NCI-H146 treated with DMSO at 0.1 percent for 48 hours (cell line): ENCODE measurements around the gene ITGB5.

Experiments
- DNase-seq: peaks from one replicate; lab custom pipeline; 2025; ENCODE audit not compliant: unreplicated experiment; lab: John Stamatoyannopoulos, UW

Gene ITGB5

DNA sequence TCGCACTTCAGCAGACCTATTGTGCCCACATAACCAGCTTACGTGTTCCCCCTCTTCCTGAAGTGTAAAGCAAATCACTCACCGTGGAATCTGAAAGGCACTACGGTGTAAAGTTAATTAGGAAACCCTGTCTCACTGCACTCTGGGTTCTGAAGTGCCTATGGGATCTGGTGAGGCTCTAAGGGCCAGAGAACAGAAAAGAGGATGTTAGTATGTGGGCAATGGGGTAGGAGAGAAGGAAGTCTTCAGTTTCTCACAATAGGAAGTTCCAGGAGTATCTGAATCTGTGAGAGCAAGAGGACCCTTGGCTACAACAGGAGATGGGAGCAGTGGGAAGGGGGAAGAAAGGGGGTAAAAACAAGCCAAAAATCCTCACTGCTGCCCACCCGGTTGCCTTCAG lies 71.4 kb downstream of the ITGB5 start:
- DNase-seq, result no peak

DNA sequence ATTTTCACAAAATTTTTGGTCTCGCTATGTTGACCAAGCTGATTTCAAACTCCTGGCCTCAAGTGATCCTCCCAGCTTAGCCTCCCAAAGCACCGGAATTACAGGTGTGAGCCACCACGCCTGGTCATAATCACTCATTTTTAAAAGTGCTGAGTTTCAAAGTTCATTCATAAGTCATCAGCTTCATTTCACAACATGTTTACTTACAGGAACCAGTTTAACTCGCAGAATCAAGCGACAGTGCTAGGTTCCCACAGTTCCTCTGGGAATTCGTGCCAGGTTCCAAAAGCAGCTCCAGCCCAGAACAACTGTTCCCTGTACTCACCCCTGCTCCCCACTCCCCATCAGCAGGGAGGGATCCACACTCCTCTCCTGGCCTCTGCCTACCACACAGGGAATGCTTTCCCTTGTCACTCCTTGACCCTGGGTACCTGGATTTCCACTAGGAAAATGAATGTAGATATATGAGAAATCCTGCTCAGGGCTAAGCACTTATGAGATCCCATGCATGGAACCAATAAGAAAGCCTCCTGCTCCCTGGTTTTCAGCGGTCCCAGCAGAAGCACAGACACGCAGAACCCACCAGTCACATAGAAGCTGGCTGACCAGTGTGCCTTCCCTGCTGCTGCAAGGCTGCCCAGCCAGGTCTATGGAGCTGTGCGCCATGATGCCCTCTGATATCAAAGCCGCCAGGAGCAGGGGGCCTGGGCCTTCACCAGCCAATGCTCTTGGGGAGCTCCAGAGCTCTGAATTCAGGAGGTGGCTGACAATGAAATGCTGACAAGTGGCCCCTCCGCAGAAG lies 72.3 kb downstream of the ITGB5 start:
- DNase-seq, result no peak

DNA sequence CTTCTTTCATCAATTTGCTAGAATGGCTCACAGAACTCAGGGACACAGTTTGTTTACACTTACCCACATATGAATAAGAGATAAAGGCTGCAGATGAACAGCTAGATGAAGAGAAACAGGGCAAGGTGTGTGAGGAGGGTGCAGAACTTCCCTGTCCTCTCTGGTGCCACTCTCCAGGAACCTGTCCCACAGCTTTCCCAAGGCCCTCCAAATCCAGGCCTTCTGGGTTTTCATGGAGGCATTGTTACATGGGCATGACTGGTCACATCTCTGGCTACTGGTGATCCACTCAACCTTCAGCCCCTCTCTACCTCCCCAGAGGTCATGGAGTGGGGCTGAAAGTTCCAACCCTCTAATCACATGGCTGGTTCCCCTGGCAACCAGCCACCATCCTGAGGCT lies 73.6 kb downstream of the ITGB5 start:
- DNase-seq, result no peak

DNA sequence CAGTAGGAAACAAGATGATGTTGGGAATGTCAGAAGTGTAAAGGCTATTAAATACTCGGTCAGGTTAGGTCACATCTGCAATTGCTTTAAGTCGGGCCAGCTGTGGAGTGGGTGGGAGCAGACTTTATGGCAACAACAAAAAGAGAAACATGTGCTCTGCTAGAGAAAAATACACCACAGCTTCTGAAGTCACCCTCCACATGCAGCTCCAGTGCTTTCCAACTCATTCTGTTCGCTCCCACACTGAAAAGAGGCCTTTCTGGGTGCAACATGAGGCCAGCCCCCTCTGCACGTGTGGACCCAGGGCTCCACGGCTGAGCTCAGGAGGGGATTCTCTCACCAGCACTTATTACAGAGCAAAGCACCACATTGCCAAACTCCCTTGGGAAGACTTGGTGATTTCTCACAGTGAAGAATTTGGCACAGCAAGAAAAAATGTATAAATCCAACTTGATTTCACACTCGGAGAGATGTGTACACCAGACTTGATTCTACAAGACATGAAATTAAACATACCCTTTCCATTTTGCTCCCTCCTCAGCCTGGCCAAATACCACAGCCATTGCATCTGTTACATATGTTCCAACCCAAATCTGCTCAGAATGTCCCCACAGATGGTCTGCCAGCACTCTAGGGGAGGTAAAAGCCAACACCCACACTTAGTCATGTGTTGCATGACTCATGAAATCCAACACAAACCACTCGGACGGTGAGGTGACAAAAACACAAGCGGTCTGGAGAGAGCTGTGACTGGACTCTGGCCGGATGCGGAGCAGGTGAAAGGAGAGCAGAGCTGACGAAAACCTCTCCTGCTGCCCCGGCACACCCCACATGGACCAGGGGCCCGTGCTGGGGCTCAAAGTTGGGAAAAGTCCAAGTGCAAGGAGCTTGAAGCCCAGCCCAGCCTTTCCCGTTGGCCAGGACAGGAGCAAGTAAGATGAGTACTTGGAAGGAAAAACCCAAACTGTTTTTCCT lies 74.6 kb downstream of the ITGB5 start:
- no peak for DNase-seq

DNA sequence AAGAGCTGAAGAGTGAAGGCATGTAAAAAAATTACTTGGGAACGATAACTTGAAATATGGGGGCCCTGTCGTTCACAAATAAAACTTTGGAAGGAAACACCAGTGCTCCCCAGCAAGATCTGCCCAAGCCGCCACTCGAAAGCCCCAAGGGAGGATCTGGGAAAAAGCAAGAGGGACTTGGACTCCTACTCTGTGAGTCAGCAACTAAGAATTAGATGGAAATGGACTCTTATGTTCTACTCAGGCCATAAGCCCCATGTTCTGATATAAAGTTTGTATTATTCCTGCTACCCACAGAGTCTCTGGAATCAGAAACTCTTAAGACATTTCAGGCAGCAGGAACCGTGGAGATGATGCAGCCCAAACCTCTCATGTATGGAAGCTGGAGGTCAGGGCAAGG lies 75.7 kb downstream of the ITGB5 start:
- DNase-seq, result no peak

DNA sequence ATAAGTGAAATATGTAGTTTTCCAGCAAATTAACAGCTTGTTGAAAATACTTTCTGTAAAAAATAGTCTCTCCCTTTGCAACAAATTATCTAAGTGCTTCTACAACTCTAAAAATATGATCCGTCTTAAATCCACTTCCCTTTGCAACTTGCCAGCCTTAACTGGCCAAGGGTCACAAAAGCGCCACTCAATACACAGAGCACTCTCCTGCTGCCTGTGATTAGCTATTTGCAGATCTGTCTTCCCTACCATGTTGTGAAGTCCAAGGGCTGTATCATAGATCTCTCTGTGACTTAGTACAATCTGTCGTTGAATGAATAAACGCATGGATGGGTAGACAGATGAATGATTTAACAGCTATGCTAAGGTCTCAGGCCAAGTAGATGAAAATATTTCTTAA lies 76.2 kb downstream of the ITGB5 start:
- no peak for DNase-seq

DNA sequence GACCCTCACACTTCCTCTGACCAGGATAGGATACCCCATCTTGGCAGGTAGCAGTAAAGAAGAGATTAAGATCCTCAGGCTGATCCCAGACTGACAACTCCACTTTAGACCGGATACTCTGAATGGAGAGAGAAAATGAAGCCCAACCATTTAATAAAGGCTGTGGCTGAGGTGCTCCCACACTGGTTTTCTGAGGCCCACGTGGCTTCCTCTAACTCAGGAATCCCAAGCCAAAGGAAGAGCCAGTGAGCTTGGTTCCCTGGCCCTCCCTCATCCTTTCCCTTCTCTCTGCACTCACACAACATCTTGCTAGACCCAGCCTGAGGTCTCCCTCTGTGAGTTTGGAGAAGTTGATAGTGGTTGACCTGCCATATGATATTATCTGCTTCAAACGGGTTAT lies 78.1 kb downstream of the ITGB5 start:
- no peak for DNase-seq

DNA sequence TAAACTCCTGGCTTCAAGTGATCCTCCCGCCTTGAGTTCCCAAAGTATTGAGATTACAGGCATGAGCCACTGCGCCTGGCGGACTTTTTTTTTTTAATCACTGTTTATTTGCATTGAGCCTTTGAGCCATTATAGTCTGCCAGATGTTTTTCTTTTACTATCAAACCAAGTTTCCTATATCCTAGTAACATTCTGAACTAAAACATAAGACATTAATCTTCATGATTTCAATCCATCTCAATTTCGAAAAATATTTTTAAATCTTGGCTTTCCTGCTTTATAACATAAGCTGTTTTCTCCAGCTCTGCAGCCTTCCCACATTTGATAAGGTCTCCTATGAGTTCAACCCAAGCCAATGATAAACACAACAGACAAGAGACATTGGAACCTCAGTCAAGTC lies 81.5 kb downstream of the ITGB5 start:
- no peak for DNase-seq

DNA sequence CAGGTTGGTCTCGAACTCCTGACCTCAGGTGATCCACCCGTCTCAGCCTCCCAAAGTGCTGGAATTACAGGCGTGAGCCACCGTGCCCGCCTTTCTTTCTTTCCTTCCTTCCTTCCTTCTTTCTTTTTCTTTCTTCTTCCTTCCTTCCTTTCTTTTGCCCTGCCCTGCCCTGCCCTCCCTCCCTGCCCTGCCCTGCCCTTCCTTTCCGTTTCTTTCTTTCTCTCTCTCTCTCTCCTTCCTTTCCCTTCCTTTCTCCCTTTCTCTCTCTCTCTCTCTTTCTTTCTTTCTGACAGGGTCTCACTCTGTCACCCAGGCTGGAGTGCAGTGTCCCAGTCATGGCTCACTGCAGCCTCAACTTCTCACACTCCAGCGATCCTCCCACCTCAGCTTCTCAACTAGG lies 82.3 kb downstream of the ITGB5 start:
- DNase-seq, result no peak

DNA sequence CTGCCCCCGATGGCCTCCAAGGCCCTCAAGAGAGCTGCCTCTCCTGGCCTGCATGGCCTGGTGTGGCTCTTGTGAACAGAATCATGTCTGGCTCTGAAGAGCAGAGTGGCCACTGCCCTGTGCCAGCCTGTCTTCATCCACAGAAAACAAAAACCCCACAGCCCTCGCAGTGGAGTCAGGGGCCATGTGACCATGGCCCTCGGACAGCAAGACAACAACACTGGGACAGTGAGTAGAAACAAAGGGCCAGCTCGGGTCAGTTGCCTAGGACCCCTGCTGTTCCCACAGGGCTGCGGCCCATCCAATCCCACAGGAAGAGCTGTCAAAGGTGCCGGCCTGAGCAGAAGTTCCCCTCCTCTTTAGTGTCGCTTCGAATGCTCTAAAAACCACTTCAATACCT lies 84.5 kb downstream of the ITGB5 start:
- no peak for DNase-seq

DNA sequence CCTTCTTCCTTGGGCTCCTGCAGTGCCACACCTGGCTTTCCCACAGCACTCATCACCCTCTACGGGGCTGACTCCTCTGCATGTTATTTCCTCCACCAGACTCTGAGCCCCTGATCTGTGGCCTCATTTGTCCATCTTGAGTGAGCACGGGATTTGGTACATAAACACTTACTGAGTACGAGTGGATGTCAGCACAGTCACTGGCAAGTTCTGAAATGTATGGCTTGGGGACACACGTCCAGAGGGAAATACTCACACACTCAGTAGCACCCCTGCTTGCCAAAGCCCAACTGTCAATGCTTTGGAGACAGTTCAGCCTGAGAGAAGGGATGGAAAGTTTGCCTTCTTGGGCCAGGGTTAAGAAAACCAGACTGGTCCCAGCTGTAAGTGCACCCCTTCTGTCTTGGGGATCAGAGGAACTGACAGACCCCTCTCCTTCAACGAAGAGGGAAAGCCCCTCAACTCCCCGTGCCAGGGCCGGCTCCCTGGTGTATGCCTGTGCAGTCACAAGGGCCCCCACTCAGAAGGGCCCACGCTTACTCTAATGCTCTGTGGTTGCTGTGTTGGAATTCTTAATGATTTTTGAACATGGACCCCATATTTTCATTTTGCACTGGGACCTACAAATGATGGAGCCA lies 85.0 kb downstream of the ITGB5 start:
- DNase-seq, result no peak

DNA sequence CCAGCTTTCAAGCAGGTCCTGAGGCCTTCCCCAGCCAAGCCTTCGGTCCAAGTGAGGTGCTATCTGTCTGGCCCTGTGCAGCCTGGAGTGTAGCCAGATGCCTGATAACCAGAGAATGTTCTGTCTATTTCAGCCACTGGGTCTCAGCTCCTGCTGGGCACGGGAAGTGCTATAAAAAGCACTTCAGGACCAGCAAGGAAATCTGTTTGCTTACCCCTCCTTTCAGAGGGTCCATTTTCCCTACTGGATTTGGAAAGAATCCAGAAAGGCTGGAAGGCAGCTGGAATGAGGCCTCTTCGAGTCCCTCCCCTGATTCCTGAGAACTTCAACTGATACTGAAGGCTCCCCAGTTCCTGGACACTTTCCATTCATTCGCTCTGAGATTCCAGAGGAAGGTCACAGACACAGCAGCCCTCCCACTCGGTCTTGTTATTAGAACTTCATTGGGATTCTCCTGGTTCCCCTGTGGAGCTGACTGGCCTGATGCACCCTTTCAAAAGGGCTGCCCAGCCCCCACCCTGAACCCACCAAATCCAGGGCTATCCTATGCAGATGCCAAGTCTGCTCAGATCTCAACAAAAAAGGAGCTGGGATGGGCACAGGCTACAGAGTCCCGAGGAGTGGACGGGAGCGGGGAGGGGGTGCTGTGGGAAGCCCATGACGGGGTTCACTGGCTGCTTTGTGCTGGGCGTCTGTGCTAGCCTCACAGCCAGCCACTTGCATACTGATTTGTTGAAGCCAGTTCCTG lies 86.5 kb downstream of the ITGB5 start:
- peak; percentile 82 for DNase-seq

DNA sequence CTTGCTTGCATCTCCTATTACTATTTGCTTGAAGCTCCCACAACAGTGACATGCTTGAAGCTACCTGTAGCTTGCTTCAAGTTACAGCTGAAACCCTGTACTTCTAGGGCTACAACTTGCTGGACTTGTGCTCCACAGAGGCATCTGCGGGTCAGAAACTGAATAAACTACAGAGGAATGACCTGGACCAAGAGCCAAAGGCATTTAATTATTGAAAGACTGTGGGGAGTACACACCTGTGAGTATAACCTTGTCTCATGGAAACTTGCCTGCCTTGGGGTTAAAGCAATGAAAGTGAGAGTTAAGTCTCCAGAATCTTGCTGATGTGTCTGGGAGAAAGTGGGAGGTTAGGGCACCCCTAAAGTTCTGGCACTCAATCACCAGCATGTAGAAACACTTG lies 87.1 kb downstream of the ITGB5 start:
- no peak for DNase-seq

DNA sequence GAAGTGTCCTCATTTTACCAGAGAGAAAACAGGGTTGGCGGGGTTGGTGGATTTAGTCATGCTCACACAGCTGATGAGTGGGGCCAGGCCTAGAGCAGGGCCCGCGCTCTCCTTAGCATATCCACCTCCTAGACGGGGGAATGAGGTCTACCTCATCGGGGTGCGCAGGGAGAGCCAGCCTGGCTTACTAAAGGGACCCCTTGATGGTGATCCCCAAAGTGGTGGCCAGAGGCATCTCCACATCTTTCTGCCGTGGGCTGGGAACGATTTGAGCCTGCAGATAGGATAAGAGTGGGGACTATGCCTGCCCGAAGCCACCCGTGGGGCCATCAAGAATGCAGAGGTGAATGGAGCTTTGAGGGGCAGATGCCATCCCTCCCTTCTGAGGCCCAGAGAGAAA lies 87.5 kb downstream of the ITGB5 start:
- DNase-seq, result no peak

DNA sequence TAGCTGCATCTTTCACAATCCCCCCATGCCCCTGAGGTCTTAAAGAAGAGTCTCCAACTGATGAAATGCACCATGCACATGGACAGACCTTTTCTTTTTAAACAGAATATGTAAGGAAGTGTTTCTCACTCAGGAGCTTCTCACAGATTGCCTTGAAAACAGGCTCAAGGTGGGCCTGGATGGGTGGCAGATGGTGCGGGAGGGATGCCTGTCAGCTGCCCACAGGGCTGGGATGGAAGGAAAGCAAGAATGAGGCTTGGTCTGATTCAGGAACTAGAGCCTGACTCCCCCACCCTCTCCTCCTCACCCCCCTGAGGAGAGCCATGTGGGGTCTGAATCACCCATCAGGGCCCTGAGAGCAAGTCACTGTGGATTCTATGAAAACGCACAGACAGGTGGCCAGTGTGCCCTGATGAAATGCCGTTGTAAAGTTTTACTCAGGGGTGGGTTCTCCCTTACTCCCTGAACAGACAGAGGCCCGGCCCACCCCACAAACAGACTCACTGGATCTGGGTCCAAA lies 89.7 kb downstream of the ITGB5 start:
- DNase-seq, result no peak

DNA sequence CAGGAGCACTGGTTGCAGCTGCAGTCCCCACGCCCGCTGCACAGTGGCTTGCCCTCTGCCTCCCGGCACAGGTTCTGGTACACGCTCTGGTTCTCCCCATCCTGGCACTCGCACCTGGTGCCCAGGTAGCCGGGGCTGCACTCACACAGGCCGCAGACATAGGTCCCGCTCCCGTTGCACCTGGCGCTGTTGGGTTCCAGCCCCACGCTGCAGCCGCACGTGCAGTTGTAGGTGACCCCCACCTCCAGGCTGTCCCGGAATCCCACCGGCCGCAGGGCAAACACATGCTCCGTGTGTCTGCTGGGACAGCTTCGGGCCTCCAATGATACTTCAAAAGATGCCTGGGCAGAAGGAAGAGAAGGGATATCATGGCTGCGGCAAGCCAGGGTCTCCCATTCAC lies 90.7 kb downstream of the ITGB5 start:
- no peak for DNase-seq

DNA sequence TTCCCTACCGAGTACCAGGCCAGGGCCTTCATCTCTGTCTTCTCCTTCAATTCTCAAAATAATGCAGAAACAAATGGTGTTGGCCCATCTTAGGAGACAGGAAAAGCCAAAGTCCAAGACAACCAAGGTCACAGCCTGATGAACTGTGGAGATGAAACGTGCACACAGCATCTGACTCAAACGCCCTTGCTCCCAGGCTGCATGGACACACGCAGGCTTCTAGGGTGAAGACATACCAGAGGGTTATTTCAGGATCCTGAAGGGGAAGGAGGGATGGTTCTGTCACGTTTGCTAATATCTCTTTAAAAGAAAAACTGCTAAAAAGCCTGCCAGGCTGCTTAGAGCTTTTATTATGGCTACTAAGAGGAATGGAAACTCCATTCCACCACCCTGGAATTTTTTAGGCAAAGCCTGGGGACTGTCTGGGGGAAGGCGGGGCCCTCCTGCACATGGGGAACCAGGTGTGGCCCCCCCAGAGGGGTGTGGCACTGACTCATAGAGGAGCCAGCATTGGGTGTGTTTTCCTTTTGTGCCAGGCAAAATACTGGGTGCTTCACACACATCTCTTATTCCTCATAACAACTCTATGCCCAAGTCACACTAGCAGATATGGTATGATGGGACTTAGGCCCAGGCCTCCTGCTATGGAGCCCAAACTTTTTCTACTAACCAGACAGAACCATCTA lies 94.0 kb downstream of the ITGB5 start:
- no peak for DNase-seq

DNA sequence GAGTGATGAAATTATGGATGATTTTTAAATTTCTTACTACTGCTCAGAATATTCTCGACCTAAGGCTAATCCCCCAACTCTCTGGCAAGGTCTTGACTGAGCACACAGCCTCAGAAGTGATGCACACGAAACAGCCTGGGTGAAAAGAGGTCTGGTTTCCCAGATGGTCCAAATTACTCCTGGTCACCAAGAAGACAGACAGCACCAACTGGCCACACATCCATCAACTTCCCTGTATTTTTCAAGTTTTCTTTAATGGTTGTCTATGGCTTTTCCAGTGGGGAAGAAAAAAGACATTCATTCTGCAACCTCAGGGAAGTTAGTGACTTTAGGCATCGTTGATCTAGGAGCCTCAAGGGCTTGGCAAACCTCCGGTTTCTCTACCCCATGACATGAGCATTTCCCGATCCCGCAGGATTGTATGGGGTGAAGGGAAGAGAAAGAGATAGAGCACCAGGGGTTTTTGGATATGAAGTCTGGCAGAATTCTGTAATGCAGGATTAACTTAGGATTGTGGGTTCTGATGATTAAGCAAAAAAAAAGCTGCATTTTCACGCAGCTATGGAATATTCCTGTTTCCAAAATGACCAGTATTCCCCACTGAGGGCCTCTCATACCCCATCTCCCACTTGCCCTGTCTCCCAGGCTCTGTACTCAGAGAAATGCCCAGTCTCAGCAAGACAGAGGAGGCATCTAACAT lies 94.7 kb downstream of the ITGB5 start:
- DNase-seq, result no peak

DNA sequence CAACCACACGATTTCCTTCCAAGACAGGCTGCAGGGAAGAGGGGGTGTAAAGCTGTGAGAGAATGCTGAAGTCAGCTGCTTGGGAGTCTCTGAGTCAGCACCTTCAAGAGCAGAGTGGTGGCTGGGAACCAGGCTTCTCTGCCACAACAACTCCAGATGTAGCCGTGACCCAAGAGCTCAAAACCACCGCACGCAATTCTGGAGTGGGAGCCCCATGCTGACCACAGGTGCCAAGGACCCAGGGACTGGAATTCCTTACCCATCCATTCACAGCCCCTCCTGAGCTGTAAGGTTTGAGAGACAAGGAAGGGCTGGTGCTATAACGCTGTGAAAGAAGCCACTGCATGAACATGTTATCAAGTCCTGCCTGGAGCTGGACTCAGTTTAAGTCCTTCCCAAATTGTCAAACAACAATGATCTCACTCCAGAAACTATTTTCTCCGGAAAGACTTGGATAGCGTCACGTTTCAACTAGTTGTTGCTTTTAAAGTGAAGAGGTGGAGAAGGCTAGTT lies 95.5 kb downstream of the ITGB5 start:
- no peak for DNase-seq
